C1 segment of cervical spinal cord (tissue), 14 donors: ENCODE data around the gene CDKN3.
"Not testable (repeated sequence)": the region's sequence is repeated elsewhere in the genome, so short reads cannot be mapped to it uniquely, and the experiment has no call there.

Experiments
- DNase-seq, 14 donors: peaks; one replicate each; lab custom pipeline; 2025; lab: John Stamatoyannopoulos, UW

CDKN3 gene

DNA sequence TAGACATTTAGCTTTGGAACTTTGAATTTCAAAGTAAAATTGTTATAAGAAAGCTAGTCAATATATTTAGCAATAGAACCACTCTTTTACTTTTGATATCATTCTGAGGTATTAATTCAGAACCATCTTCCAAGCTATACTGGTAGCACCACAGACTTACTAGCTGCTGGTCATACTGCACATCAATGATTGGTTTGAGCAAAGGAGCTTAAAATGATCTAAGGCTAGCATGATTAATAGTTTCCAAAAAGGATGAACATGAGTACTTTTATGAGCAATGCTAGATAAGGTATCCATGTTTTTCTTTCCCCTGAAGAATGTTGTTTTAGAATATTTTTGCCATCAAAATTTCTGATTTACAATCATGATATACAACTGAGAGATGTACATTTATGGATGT lies 27.2 kb downstream of the CDKN3 start:
- DNase-seq: no peak

DNA sequence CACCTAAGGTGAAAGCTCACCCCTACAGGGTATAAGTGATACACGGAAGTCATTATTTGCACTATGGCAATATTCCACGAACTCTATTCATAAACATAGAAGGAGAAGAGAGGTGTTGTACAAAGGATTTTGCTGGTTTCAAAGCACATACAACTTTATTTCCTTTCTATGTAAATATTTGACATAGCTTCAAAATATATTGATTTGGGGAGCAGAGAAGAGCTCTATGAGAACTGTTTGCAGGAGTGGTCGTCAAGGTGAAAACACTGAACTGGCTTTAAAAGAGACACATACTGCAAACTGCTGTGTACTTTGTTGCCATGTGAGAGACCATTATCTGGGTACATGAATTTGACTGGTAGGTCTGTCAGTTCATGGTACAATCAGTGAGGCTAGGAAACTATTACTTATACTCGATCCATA lies 27.7 kb downstream of the CDKN3 start:
- DNase-seq: no peak

DNA sequence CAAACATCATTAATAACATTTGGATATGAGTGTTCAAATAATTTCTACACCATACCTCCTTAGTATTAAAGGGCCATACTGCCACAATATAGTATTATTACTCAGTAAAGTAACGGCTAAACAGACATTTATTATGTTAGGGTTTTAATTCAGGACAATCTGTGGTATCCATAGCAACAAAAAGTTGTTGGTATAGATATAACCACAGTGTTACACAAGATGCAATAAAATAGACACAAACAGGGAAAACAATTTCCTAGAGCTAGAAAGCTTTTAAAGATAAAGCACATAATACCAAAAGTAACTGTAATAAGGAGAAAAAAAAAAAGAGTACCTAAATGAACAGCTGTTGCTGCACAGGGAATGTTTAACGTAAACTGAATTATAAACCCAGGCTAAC lies 28.3 kb downstream of the CDKN3 start:
- no peak for DNase-seq

DNA sequence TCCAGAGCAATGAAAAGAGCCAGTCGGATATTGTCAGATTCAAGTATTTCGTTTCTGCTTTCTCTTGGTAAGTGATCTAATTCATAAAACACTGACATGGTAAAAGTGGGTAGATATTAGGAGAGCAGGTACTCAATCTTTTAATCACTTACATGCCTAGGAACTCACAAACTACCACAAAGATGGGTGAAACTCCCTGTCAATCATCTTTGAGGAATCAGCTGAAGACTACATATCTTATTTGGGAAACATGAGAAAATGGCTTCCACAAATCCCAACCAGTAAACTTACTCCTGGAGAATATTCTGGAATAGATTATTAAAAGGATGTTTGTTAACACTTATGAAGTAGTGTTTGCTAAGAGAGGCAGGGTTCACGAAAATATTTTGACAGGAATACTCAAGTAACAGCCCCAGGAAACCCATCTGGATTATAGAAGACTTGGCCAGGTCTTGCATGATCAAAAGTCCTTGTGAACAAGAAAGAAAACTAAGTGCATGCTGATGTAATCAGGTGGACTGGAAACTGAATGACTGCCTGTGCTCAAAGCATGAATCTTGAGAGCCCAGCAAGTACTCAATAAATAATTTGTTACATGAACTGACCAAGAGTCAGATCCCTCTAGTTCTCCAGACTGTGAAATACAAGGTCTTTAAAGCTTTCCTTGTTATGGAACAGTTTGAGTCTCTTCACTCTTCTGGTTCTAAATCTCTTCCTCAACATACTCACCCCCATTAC lies 28.9 kb downstream of the CDKN3 start:
- DNase-seq: no peak

DNA sequence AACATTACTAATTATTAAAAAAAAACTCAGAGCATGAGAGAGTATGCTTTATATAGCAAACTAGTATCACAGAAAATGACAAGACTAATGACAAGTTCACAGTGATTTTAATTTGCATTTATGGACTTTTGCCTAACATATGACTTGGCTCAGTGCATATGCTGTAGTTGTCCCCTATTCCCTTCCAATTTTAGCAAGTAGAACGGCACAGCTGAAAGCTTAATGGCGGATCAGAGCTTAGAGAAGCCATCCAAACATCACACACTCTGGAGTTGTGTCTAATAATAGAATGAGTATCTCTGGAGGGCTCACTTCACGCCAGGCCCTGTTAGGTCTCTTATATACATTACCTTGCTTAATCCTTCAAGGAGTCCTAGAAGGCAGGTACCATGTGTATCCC lies 31.1 kb downstream of the CDKN3 start:
- no peak for DNase-seq

DNA sequence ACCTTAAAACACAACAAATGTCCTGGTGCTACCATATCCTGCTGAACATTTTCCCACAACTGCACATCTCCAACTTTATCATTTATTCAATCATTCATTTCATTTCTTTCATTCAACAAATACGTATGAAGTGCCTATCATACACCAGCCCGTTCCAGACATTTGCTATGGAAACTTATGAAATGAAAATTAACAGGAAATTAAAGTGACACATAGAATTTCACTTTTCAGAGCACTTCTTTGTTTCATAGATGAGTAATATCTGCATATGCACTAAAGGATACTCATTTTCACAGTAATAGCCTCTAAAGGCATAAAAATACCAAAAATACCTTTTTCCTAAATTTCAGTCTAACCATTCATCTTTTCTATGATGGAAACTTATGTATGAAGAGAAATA lies 31.7 kb downstream of the CDKN3 start:
- no peak for DNase-seq

DNA sequence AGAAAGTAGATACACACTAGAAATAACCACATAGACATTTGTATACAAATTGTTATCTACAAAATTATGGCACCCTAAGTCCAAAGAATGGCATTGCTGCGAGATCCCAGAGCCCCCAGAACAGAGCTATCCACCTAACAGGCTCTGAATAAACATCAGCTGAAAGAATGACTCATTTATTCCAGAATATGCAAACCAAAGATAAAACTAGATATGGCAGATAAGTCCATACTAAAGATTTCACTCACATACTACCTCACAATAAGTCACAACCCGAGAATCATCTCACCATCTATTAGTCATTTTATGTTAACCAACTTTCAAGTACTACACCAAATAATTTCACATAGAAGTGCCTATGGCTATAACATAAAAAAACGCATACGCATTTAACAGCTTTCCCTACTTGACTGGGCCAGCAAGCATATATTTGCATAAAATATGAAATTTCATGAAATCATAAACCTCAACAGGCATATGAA lies 38.7 kb downstream of the CDKN3 start:
- no peak for DNase-seq

DNA sequence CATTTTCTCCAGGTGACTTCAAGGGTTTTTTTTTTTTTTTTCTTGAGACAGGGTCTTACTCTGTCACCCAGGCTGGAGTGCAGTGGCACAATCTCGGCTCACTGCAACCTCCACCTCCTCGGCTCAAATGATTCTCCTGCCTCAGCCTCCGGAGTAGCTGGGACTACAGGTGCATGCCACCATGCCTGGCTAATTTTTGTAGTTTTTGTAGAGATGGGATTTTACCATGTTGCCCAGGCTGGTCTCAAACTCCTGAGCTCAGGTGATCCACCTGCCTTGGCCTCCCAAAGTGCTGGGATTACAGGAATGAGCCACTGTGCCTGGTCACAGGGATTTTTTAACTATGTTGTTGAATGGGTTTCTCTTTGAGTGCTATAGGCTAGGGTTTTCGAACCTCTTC lies 41.1 kb downstream of the CDKN3 start:
- not testable (repeated sequence) for DNase-seq

DNA sequence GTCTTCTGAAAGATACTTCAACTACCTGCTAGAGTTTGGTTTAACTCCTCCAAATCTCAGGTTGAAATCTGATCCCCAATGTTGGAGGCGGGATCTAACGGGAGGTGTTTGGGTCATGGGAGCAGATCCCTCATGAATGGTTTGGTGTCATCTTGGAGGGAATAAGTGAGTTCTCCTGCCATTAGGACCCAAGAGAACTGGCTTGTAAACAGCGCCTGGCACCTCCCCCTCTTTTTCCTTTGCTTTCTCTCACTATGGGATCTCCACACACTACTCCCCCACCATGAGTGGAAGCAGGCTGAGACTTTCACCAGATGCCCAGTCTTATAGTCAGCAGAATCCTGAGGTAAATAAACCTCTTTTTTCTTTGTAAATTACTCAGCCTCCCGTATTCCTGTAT lies 41.9 kb downstream of the CDKN3 start:
- no peak for DNase-seq

DNA sequence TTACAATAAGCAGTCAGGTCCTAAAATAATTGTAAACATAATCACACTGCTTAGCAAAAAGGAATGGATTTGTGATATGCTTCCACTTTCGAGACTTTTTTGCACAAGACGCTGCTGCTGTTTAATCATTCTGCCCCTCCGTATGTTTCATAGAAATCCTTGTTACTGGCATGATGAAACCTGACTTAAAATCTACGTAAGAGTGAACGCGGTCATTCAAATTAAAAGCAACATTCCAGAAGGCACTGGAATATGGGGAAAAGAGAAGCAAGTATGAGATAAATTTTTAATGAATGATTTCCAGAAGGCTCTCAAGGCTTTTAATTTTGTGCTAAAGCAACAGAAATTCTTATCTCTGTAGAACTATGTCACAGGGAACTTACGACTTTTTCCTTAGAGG lies 43.2 kb downstream of the CDKN3 start:
- peak in 1 of 14 donors; percentile 32 for DNase-seq

DNA sequence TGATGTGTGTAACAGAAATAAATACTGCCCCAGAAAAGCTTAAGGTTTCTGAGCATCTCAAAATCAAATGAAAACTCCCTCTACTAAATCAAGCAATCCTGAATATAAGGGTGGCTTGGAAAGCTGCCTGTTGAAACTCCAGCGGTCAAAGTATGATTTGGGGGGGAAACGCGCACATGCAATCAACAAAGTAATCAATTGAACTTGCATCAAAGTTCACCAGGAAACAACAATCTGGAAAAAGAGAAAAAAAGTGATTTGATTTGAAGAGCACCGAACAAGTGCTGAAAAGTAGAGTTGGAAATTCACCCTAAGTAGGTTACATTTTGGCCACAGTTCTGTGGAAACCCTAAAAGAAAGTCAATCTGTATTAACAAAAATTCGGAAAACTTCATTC lies 43.7 kb downstream of the CDKN3 start:
- peak in 1 of 14 donors; percentile 40 for DNase-seq

DNA sequence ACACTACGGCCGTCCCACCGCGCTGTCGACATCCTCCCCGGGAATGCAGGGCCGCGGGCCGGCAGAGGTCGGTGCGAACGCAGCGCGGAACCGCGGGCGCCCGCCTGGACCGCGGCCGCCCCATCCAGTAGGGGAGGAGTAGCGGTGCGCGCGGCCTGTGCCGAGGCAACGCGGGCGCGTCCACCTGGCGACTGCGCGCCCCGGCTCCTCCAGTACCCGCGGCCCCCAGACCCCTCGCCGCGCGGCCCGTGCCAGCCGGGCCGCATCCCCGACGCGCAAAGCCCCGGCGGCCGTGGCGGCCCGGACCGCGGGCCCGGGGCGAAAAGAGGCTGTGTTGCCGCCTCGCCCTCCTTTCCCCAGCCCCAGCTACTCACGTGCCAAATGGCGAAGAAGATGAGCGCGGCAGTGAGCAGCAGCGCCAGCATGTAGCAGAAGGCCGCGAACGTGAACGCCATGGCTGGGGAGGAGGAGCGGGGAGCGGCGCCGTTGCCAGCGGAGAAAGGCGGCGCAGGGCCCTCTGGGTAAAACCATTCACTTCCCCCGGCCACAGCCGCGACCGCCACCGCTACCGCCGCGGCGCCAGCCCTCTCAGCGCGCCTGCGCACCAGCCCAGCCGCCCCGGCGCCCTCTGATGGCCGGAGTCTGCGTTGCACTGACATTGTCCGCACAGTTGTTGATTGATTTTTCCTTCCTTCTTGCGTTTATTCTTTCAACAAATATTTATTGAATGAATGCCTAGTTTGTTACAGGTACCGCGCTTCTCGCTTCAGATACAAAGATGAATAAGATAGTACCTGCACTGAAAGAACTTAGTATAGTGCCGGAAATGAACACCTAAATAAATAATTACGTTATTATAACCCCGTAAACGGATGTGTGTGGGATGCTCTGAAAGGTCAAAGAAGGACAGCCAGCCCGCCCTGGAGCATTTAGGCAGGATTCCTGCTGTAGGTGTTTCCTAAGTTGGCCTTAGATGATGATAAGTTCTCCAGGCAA lies 44.4 kb downstream of the CDKN3 start, which contains the start of gene CNIH1:
CNIH1 (minus strand) TSS at position 502 of the 996 bp plus-strand sequence; CDS start at position 455, 47 bp downstream.
- peak; percentile 56 to 95 (median 88) for DNase-seq

DNA sequence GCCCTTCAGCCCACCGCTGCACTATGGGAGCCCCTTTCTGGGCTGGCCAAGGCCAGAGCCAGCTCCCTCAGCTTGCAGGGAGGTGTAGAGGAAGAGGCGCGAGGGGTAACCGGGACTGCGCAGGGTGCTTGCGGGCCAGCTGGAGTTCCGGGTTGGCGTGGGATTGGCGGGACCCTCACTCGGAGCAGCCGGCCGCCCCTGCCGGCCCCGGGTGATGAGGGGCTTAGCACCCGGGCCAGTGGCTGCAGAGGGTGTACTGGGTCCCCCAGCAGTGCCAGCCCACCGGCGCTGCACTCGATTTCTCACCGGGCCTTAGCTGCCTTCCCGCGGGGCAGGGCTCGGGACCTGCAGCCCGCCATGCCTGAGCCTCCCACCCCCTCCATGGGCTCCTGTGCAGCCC lies 46.2 kb downstream of the CDKN3 start:
- DNase-seq: not testable (repeated sequence)

DNA sequence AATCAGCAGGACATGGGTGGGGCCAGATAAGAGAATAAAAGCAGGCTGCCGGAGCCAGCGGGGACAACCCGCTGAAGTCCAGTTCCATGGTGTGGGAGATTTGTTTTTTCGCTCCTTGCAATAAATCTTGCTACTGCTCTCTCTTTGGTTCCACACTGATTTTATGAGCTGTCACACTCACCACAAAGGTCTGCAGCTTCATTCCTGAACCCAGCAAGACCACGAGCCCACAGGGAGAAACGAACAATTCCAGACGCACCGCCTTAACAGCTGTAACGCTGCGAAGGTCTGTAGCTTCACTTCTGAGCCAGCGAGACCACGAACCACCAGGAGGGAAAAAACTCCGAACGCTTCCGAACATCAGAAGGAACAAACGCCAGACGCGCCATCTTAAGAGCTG lies 47.2 kb downstream of the CDKN3 start:
- no peak for DNase-seq

DNA sequence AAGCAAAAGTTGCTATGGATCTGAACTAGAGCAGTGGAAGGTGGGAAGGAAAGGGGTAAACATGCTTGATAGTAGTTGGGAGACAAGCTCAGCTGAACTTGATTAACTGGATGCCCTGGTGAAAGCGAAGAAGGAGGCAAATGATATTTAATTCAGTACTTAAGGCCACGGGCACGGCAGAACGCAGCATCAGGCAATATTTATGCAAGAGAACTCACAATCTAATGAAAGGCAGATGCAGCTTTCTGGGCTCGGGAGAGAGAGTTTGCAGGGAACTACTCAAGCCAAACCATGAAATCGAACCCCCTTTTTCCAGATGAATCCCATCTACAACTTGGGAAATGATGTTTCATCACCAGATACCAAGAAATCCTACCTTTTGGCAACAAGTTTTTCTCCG lies 47.9 kb downstream of the CDKN3 start:
- DNase-seq: no peak

DNA sequence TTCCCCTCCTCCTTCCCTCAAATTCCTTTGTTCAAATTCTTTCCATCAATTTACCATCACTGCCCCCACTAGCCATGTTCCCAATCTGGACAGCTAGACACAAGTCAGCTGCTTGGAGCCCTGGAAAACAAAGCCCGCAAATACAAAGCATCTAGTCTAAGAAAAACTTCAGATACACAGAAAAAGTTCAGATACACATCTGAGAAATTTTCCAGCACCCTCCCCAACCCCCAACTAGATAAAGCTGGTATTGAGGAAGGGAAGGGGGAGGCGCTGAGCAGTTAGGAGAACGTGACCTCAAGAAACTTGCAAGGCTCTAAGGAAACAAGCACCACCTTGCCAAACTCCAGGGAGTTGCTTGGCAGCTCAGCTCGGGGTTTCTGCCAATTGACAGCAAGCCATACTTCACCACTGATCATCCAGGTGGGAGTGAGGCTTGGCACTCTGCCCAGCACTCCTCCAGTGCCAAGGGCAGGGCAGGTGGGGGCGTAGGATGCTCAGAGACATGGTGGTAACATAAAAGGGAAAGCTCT lies 49.4 kb downstream of the CDKN3 start:
- DNase-seq: peak in 2 of 14 donors; percentile 23 to 63

DNA sequence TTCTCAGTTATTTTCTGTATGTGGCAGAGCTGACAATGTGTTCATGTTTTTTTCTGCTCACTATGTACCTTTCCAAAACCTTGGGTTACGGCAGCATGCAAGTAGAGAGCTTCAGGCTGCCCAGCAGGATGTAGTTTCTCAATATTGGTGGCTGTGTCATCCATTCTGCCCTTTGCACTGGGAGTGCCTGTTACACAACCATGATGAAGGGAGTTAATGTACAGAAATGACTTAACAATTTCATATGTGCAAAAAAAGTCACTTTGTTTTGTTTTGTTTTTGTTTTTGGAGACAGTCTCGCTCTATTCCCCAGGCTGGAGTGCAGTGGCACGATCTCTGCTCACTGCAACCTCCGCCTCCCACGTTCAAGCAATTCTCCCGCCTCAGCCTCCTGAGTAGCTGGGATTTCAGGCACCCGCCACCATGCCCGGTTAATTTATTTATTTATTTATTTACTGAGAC lies 50.5 kb downstream of the CDKN3 start:
- no peak for DNase-seq

DNA sequence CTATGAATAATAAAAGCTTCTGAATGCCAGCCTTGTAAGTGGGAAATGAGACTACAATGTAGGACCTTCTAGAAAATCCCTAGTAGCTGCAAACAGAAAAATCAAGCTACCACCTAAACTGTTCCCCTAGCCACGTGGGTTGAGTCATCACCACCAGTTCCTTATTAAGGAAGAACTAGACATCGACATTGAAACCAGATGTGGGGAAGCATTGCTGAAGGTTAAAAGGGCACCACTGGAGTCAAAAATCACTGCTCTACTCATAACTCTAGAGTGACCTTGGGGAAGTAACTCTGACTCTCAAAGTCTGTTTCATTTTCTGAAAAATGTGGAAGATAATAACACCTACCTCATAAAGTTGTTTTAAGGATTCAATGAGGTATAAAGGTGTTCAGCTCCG lies 53.7 kb downstream of the CDKN3 start:
- no peak for DNase-seq

DNA sequence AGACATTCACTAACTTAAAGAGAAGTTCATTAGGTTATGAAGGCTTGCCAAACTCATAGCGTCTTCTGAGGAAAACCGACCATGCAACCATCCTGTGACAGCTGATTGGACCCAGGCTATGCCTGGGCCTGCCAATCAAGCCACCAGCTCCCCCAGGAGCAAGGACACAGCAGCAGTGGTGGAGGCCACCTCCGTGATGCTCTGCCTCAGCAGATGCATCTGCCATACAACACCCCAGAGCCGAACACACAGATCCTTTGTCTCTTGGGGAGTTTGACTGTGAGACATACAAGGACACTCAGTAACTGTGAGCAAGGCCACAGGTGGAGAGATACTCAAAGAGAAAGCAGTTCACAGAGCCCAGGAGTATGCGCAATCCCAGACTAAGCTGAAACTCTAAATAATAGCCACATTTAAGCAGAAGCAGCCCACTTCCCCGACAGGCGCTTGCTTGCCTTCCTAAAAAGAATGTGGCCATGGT lies 54.4 kb downstream of the CDKN3 start:
- DNase-seq: no peak

DNA sequence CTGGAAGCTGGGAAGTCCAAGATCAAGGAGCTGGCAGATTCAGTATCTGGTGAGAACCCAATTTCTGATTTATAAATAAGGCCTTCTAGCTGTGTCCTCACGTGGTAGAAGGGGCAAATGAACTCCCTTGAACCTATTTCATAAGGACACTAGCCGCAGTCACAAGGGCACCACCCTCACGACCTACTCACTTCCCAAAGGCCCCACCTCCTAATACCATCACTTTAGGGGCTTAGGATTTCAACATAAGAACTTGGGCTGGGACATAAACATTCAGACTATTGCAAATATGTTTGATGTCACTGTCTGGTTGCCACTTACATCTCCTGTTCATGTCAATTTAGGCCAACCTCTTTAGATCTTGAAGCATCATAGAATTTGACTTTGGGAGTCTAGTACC lies 55.2 kb downstream of the CDKN3 start:
- no peak for DNase-seq

DNA sequence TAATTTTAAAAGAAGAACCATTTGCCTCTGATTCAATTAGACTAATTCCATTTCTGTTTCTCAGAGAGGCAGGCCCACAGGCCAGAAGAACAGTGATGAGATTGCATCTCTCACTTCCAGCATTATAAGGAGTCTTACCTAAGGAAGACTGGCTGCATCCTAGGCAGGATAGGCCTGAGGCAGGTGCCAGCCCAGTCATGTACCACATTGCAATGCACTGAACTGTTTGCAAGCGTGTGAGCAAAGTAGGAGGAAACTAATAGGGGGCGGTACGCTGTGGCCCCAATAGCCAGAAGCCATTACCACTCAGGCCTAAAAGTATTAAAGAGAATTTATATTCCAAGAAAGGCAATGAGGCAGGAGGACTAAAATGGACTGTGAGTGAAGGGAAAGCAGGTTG lies 56.4 kb downstream of the CDKN3 start:
- DNase-seq: no peak

DNA sequence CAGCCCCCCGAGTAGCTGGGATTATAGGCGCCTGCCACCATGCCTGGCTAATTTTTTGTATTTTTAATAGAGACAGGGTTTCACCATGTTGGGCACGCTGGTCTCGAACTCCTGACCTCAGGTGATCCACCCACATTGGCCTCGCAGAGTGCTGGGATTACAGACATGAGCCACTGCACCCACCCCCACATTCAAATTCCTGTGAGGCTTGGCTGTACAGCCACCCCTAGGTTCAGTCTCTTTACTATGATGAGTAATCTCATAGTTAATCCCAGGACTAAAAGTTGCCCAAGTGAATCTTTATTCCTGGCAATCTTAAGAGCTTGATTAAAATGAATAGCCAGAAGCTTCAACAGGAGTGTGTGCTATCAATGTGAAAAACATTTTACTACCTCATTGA lies 57.2 kb downstream of the CDKN3 start:
- not testable (repeated sequence) for DNase-seq
